ENCODE data around the gene CEP192. TPM values are rescaled to one million over a fixed set of nuclear protein-coding genes. Genes with fewer than 3 reads are reported as not detected.

The CEP192 gene
- total RNA-seq, 4 donors from 2014 or later, result 6.8 to 8.3 (median 7.3) TPM

DNA sequence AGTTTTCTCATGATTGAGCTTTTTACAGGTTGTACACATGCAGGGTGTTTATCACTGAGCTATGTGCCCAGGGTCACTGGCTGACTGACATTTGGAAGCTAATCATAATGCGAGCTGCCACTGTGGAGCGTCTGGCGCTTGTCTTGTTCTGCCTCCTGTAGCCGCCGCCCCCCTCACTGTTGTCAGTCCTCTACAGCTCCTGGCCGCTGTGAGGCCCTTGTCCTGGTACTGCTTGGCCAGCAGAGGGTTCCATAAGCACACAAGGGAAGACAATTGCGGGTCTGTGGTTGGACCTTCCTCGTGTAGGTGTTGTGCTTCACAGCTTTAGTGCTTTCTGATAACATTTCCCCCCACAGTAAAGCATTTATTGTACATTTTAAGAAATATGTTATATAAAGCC is 121.8 kb downstream of the CEP192 start:
- Histone ChIP-seq H3K4me1 (no peaks in the 10 kb centered on the region), H3K4me3 (no peak overlapping the region), H3K36me3 (peaks cover 0 to 26% of the 10 kb centered on the region in 2 donors), H3K27me3 (no peaks in the 10 kb centered on the region), H3K27ac (no peak overlapping the region), H3K9me3 (no peaks in the 10 kb centered on the region)
- TF ChIP-seq, protein P1, sequence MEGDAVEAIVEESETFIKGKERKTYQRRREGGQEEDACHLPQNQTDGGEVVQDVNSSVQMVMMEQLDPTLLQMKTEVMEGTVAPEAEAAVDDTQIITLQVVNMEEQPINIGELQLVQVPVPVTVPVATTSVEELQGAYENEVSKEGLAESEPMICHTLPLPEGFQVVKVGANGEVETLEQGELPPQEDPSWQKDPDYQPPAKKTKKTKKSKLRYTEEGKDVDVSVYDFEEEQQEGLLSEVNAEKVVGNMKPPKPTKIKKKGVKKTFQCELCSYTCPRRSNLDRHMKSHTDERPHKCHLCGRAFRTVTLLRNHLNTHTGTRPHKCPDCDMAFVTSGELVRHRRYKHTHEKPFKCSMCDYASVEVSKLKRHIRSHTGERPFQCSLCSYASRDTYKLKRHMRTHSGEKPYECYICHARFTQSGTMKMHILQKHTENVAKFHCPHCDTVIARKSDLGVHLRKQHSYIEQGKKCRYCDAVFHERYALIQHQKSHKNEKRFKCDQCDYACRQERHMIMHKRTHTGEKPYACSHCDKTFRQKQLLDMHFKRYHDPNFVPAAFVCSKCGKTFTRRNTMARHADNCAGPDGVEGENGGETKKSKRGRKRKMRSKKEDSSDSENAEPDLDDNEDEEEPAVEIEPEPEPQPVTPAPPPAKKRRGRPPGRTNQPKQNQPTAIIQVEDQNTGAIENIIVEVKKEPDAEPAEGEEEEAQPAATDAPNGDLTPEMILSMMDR (IDR thresholded peaks at IDR 0.05 in 4 of 5, conservative IDR thresholded peaks at IDR 0.05 in 1 of 5), result peak in 1 of 5 experiments; percentile 15
- no peak for TF ChIP-seq POLR2A (IDR thresholded peaks at IDR 0.05)
- in situ Hi-C loops (cut with MboI; ENCODE audit: low sequenced_read_pairs in 4 of 4), result no loop called here
- DNase-seq (no peak), ATAC-seq (no peak)
- intact Hi-C loops (cut with DNase I; ENCODE audit: low total_unique reads), result no loop called here

DNA sequence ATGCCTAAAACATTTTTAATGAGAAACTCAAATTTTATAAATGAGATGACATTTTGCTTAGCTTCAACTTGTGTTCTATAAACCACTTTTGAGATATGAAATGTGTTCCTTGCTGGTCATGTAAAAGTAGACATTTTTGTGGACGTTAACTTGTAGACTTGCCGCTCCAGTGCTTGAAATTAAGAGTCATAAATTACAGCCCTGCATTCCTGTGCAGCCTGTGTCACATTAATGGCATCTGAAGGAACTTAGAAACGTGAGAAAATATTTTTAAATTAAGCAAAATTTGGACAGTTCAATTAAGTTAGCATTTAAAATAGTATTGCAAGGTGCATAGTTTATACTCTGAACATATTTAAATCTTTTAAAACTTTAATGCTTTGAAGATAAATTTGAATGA is 129.1 kb downstream of the CEP192 start:
- no peak for ATAC-seq
- peaks cover 0 to 29% of the 10 kb centered on the region in 2 donors for H3K36me3 ChIP-seq

DNA sequence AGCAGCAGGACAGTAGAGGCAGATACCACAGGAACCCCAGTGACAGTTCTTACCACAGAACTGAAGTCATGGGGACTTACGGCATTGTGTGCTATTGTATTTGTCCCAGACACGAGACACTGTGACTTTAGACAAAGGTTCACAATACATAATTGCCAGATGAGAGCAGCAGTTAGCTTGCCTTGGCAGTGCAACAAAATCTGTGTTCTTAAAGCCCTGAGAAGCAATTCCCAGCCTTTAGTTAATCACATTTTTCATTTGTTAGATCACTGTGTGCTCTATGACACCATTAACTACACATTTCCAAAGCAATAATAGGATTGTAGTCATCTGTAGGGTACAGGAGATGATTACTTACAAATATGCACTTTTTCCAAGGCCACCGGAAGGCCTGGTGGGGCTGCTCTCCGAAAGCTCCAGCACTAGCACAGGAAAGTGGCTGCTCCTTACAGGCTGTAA is 129.8 kb downstream of the CEP192 start:
- no peak overlapping the region for H3K27ac ChIP-seq
- DNase-seq (no peak), ATAC-seq (no peak)
- no peaks in the 10 kb centered on the region for H3K4me1 ChIP-seq
- in situ Hi-C loops (cut with MboI; ENCODE audit: low sequenced_read_pairs in 4 of 4) (no loop called here), intact Hi-C loops (cut with DNase I; ENCODE audit: low total_unique reads) (no loop called here)
- H3K36me3 ChIP-seq, result peaks cover 0 to 29% of the 10 kb centered on the region in 2 donors
- TF ChIP-seq POLR2A (IDR thresholded peaks at IDR 0.05), result no peak
- TF ChIP-seq, protein P1 (IDR thresholded peaks at IDR 0.05 in 4 of 5, conservative IDR thresholded peaks at IDR 0.05 in 1 of 5), result no peak
- H3K9me3 ChIP-seq, result no peaks in the 10 kb centered on the region
- no peaks in the 10 kb centered on the region for H3K27me3 ChIP-seq
- no peak overlapping the region for H3K4me3 ChIP-seq

More for the DNA sequence above, 129.1 kb downstream of the CEP192 start:
- no peak overlapping the region for H3K27ac ChIP-seq
- no peak for TF ChIP-seq POLR2A (IDR thresholded peaks at IDR 0.05)
- TF ChIP-seq, protein P1 (IDR thresholded peaks at IDR 0.05 in 4 of 5, conservative IDR thresholded peaks at IDR 0.05 in 1 of 5), result no peak
- in situ Hi-C loops (cut with MboI; ENCODE audit: low sequenced_read_pairs in 4 of 4) (no loop called here), intact Hi-C loops (cut with DNase I; ENCODE audit: low total_unique reads) (no loop called here)
- H3K27me3 ChIP-seq, result no peaks in the 10 kb centered on the region
- no peaks in the 10 kb centered on the region for H3K4me1 ChIP-seq
- no peak overlapping the region for H3K4me3 ChIP-seq
- no peak for DNase-seq
- no peaks in the 10 kb centered on the region for H3K9me3 ChIP-seq

DNA sequence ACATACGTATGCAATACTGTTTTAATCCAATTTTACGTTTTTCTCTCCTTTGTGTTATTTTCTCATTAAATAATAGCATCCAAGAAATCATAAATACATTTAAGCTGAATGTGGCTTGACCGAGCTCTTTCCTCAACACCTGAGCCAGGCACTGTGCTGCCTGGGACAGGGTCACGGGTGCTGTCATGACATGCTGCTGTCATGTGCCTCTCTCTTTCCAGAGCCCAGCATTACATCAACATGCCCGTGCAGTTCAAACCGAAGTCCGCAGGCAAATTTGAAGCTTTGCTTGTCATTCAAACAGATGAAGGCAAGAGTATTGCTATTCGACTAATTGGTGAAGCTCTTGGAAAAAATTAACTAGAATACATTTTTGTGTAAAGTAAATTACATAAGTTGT is 133.2 kb downstream of the CEP192 start:
- no peaks in the 10 kb centered on the region for H3K4me1 ChIP-seq
- H3K4me3 ChIP-seq, result no peak overlapping the region
- no peak for ATAC-seq
- peaks cover 0 to 7% of the 10 kb centered on the region in 2 donors for H3K36me3 ChIP-seq
- no peak for DNase-seq
- H3K27me3 ChIP-seq, result no peaks in the 10 kb centered on the region
- in situ Hi-C loops (cut with MboI; ENCODE audit: low sequenced_read_pairs in 4 of 4), result no loop called here
- H3K27ac ChIP-seq, result no peak overlapping the region
- intact Hi-C loops (cut with DNase I; ENCODE audit: low total_unique reads), result no loop called here
- no peaks in the 10 kb centered on the region for H3K9me3 ChIP-seq
- TF ChIP-seq POLR2A (IDR thresholded peaks at IDR 0.05), result no peak
- TF ChIP-seq, protein P1 (IDR thresholded peaks at IDR 0.05 in 4 of 5, conservative IDR thresholded peaks at IDR 0.05 in 1 of 5), result no peak

DNA sequence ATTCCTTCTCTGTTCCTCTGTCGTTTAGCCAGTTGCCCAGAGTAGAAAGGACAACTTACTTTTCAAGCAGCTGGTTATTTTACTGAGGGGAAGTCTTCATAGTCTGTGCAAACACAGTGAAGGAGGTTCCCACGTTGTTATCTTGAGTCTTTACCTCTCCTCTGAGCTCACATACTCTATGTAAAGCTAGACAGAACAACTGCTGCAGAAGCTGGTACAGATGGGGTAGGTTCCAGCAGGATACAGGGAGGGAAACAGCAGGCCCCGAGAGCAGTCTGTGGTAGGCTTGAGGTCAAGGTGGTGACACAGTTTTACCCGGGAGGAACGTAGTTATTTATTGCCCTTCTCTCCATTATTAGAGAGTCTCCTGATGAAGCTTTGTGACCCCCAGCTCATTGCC is 134.0 kb downstream of the CEP192 start:
- in situ Hi-C loops (cut with MboI; ENCODE audit: low sequenced_read_pairs in 4 of 4), result no loop called here
- intact Hi-C loops (cut with DNase I; ENCODE audit: low total_unique reads), result no loop called here
- TF ChIP-seq POLR2A (IDR thresholded peaks at IDR 0.05), result no peak
- TF ChIP-seq, protein P1 (IDR thresholded peaks at IDR 0.05 in 4 of 5, conservative IDR thresholded peaks at IDR 0.05 in 1 of 5), result no peak

More for the DNA sequence above, 134.0 kb downstream of the CEP192 start:
- Histone ChIP-seq H3K27me3 (no peaks in the 10 kb centered on the region), H3K27ac (no peak overlapping the region), H3K4me1 (no peaks in the 10 kb centered on the region), H3K4me3 (no peak overlapping the region), H3K9me3 (no peaks in the 10 kb centered on the region), H3K36me3 (peaks cover 0 to 7% of the 10 kb centered on the region in 2 donors)
- ATAC-seq, result no peak
- DNase-seq, result no peak

Measured in gastrocnemius medialis (tissue), 4 donors.